NK-92 (cell line): ENCODE data around the gene RXFP3.

Experiments used
- DNase-seq: peaks from one replicate; lab custom pipeline; 2025; ENCODE audit not compliant: unreplicated experiment; lab: John Stamatoyannopoulos, UW

The RXFP3 gene

GRCh38 chr5:33978306-33978705, 42.1 kb downstream of the RXFP3 start:
- no peak for DNase-seq

- no peak for DNase-seq
Observed at GRCh38 chr5:33980030-33980429, 43.8 kb downstream of the RXFP3 start.

GRCh38 chr5:33981408-33982162, 45.4 kb downstream of the RXFP3 start:
- no peak for DNase-seq

GRCh38 chr5:33984178-33984577, 48.0 kb downstream of the RXFP3 start:
- DNase-seq = no peak

GRCh38 chr5:33984671-33985124, 48.5 kb downstream of the RXFP3 start, which contains the start of gene SLC45A2:
TSS of gene SLC45A2 (minus strand) at chr5:33984693. CDS start at chr5:33984583, 110 bp downstream.
- no peak for DNase-seq

GRCh38 chr5:33985447-33985846, 49.3 kb downstream of the RXFP3 start:
- no peak for DNase-seq
